H1 (cell line): ENCODE data around the gene ASPA. TPM values are rescaled to one million over a fixed set of nuclear protein-coding genes. Genes with fewer than 3 reads are reported as not detected.
"Not testable (repeated sequence)": the region's sequence is repeated elsewhere in the genome, so short reads cannot be mapped to it uniquely, and the experiment has no call there.

Experiments used
- CTCF ChIA-PET: fragments of 300-600 bp; sonication (Branson Sonifier 250); formaldehyde crosslinking; loops from one replicate; lab custom pipeline; 2021; ENCODE audit not compliant: partially characterized antibody; lab: Charles Lee
- POLR2A ChIA-PET: fragments of 300-600 bp; sonication (Branson Sonifier 250); formaldehyde crosslinking; loops from one replicate; lab custom pipeline; 2021; ENCODE audit warnings: inconsistent platforms; ENCODE audit not compliant: partially characterized antibody; lab: Charles Lee
- DNase-seq, 2 experiments: peaks; one replicate each; pipeline versions ENCODE4 v3.0.0 to v3.0.0-alpha.2; 2010 to 2022; ENCODE audit warnings: low spot score in 2 of 2, low read depth in 1 of 2, mixed read lengths in 1 of 2
- FAIRE-seq: peaks from 2 replicates; lab custom pipeline; 2011; peaks lifted over from hg19 to GRCh38; lab: Jason Lieb, UNC
- H2AFZ ChIP-seq: 2 replicates; pipeline ENCODE4 v1.8.1; 2012; ENCODE audit warnings: low read length, inconsistent platforms
- H2AK5ac ChIP-seq: 2 replicates; pipeline ENCODE4 v1.6.1; 2013; ENCODE audit warnings: low read depth, low read length
- H2BK120ac ChIP-seq: replicated peaks from 2 replicates; pipeline ENCODE3; 2013; ENCODE audit warnings: low read depth, low read length, inconsistent platforms
- H2BK12ac ChIP-seq: 2 replicates; pipeline ENCODE4 v1.6.1; 2013; ENCODE audit warnings: low read depth, low read length
- H2BK15ac ChIP-seq: 2 replicates; pipeline ENCODE4 v1.6.1; 2013; ENCODE audit warnings: low read length
- H2BK20ac ChIP-seq: 2 replicates; pipeline ENCODE4 v1.6.1; 2013; ENCODE audit warnings: low read length
- H2BK5ac ChIP-seq: 2 replicates; pipeline ENCODE4 v1.6.1; 2013; ENCODE audit warnings: low read depth, low read length
- H3K14ac ChIP-seq: 2 replicates; pipeline ENCODE4 v1.6.1; 2013; ENCODE audit warnings: inconsistent platforms; ENCODE audit not compliant: insufficient read length
- H3K18ac ChIP-seq: 2 replicates; pipeline ENCODE4 v1.6.1; 2013; ENCODE audit warnings: low read length; ENCODE audit errors: extremely low read depth
- H3K23ac ChIP-seq: 2 replicates; pipeline ENCODE4 v1.6.1; 2013; ENCODE audit warnings: inconsistent platforms; ENCODE audit not compliant: insufficient read length
- H3K23me2 ChIP-seq: 2 replicates; pipeline ENCODE4 v1.6.1; 2013; ENCODE audit warnings: low read depth, low read length
- H3K27ac ChIP-seq: 2 replicates; pipeline ENCODE4 v1.6.1; 2011; ENCODE audit warnings: low read depth, low read length, inconsistent platforms
- H3K27me3 ChIP-seq, 4 experiments: replicated peaks in 1 of 4; 1 replicate in 1 of 4; 2 replicates in 3 of 4; pipeline versions ENCODE4 v1.6.1 to v1.8.1; 2011 to 2013; ENCODE audit warnings: low read length in 3 of 4, mild to moderate bottlenecking in 3 of 4, inconsistent platforms in 2 of 4, mixed read lengths in 2 of 4, moderate library complexity in 1 of 4; ENCODE audit not compliant: control insufficient read depth in 3 of 4, insufficient read depth in 3 of 4; ENCODE audit errors: extremely low read depth in 1 of 4
- H3K36me3 ChIP-seq, 4 experiments: 2 replicates each; pipeline versions ENCODE4 v1.6.1 to v1.8.1; 2011 to 2013; ENCODE audit warnings: mild to moderate bottlenecking in 4 of 4, low read length in 3 of 4, moderate library complexity in 2 of 4, control low read depth in 1 of 4, inconsistent platforms in 1 of 4; ENCODE audit not compliant: insufficient read depth in 4 of 4, control insufficient read depth in 2 of 4
- H3K4ac ChIP-seq: replicated peaks from 2 replicates; pipeline ENCODE3; 2013; ENCODE audit warnings: low read length, low read depth, mixed read lengths, inconsistent platforms; ENCODE audit not compliant: insufficient read length
- H3K4me1 ChIP-seq, 4 experiments: replicated peaks in 1 of 4; 1 replicate in 1 of 4; 2 replicates in 3 of 4; pipeline versions ENCODE4 v1.6.1 to v1.8.1; 2011 to 2013; ENCODE audit warnings: low read length in 3 of 4, inconsistent platforms in 2 of 4, mixed read lengths in 1 of 4; ENCODE audit not compliant: insufficient read depth in 4 of 4, control insufficient read depth in 3 of 4
- H3K4me2 ChIP-seq, 2 experiments: 2 replicates each; pipeline versions ENCODE4 v1.6.1 to v1.8.1; 2011 to 2013; ENCODE audit warnings: low read depth in 2 of 2, low read length in 2 of 2, control low read depth in 1 of 2, inconsistent platforms in 1 of 2, mild to moderate bottlenecking in 1 of 2; ENCODE audit not compliant: insufficient read depth in 1 of 2
- H3K4me3 ChIP-seq, 4 experiments: fragments of 200-600, 300-600 bp in 1 of 4; sonication (generic), shearing (Covaris generic), sonication (Bioruptor Twin) in 1 of 4; 2 replicates each; pipeline versions ENCODE4 v1.5.1 to v1.8.1; 2011 to 2016; ENCODE audit warnings: low read length in 4 of 4, low read depth in 3 of 4, control low read depth in 2 of 4, inconsistent platforms in 2 of 4, mild to moderate bottlenecking in 2 of 4, mixed read lengths in 1 of 4, moderate library complexity in 1 of 4; ENCODE audit not compliant: insufficient read depth in 2 of 4; ENCODE audit errors: extremely low read depth in 1 of 4
- H3K56ac ChIP-seq: replicated peaks from 2 replicates; pipeline ENCODE3; 2013; ENCODE audit warnings: low read depth, mild to moderate bottlenecking, mixed read lengths, low read length, inconsistent platforms; ENCODE audit not compliant: insufficient read length
- H3K79me1 ChIP-seq: 2 replicates; pipeline ENCODE4 v1.6.1; 2013; ENCODE audit warnings: low read depth, low read length, control low read depth
- H3K79me2 ChIP-seq, 2 experiments: 2 replicates each; pipeline versions ENCODE4 v1.6.1 to v1.8.1; 2012 to 2013; ENCODE audit warnings: low read length in 2 of 2, mild to moderate bottlenecking in 2 of 2, inconsistent platforms in 1 of 2; ENCODE audit not compliant: insufficient read depth in 2 of 2, control insufficient read depth in 1 of 2
- H3K9ac ChIP-seq, 4 experiments: replicated peaks in 1 of 4; 1 replicate in 1 of 4; 2 replicates in 3 of 4; pipeline versions ENCODE4 v1.6.1 to v1.8.1; 2011 to 2013; ENCODE audit warnings: low read depth in 3 of 4, low read length in 3 of 4, control low read depth in 2 of 4, mild to moderate bottlenecking in 2 of 4, moderate library complexity in 2 of 4, inconsistent platforms in 1 of 4; ENCODE audit errors: extremely low read depth in 1 of 4
- H3K9me3 ChIP-seq, 2 experiments: 2 replicates each; pipeline versions ENCODE4 v1.6.1 to v1.8.1; 2012 to 2013; ENCODE audit warnings: mild to moderate bottlenecking in 2 of 2, moderate library complexity in 2 of 2, control low read depth in 1 of 2, inconsistent platforms in 1 of 2, low read depth in 1 of 2, low read length in 1 of 2, mixed read lengths in 1 of 2; ENCODE audit not compliant: insufficient read depth in 2 of 2
- H4K20me1 ChIP-seq, 2 experiments: replicated peaks in 1 of 2; 2 replicates each; pipeline versions ENCODE3 to v1.8.1; 2011 to 2013; ENCODE audit warnings: inconsistent platforms in 2 of 2, low read length in 2 of 2, mild to moderate bottlenecking in 1 of 2; ENCODE audit not compliant: insufficient read depth in 2 of 2, control insufficient read depth in 1 of 2
- H4K5ac ChIP-seq: 2 replicates; pipeline ENCODE4 v1.6.1; 2013; ENCODE audit warnings: low read length, low read depth, mixed read lengths, inconsistent platforms; ENCODE audit not compliant: insufficient read length
- H4K8ac ChIP-seq: 2 replicates; pipeline ENCODE4 v1.8.0; 2013; ENCODE audit warnings: mild to moderate bottlenecking, moderate library complexity, low read length, inconsistent platforms; ENCODE audit not compliant: insufficient read depth; ENCODE audit errors: extremely low read depth
- H4K91ac ChIP-seq: replicated peaks from 2 replicates; pipeline ENCODE3; 2013; ENCODE audit warnings: low read length, mixed read lengths, inconsistent platforms; ENCODE audit not compliant: insufficient read length
- WGBS, 2 experiments: shearing (Covaris generic) in 1 of 2; methylation state at CpG; one replicate each; pipeline versions ENCODE4 v1.1.6 to v1.1.7; 2013 to 2015; ENCODE audit warnings: low lambda C conversion rate in 2 of 2, mixed read lengths in 2 of 2, inconsistent platforms in 1 of 2, low coverage in 1 of 2, missing lambda C conversion rate in 1 of 2; ENCODE audit not compliant: insufficient replicate concordance in 2 of 2, insufficient coverage in 1 of 2, insufficient read length in 1 of 2; ENCODE audit errors: extremely low coverage in 1 of 2, missing lambda C conversion rate in 1 of 2; 5-methylcytosine and 5-hydroxymethylcytosine counted together
- polyA plus RNA-seq, 7 experiments: library from polyadenylated mRNA; depleted of rRNA in 3 of 7; stranded (reverse) in 5 of 7; unstranded in 2 of 7; fragments of >200 nt in 5 of 7; fragments of 200-250 nt in 2 of 7; gene quantifications; 1 replicate in 5 of 7; 2 replicates in 1 of 7; 4 replicates in 1 of 7; pipeline versions ENCODE4 v1.2.1 to v1.2.3, GENCODE V29; 2011 to 2013; ENCODE audit warnings: missing spikeins in 2 of 7, mixed read lengths in 2 of 7
- total RNA-seq: library from RNA; stranded (reverse); fragmentation: NEBNext Ultra II Directional; extraction: Animal tissue kit (Norgen Biotek cat#: 25700); gene quantifications from 2 replicates; pipeline ENCODE4 v1.2.1, GENCODE V29; 2021

Gene ASPA
- total and polyA plus RNA-seq, 2 of the 8 experiments (the other 6 are each of a cell fraction or from before 2014, with no cell fraction given) = 0.03 TPM; not detected in 1

GRCh38 chr17:3514167-3514566 lies 38.4 kb downstream of the ASPA start:
- H2BK12ac ChIP-seq, H2BK120ac ChIP-seq, DNase-seq, H2AFZ ChIP-seq, H3K18ac ChIP-seq, H3K14ac ChIP-seq, H3K23me2 ChIP-seq, H2BK5ac ChIP-seq, H3K4me2 ChIP-seq, H3K27me3 ChIP-seq, H3K27ac ChIP-seq, H3K79me1 ChIP-seq, H3K9me3 ChIP-seq, H3K56ac ChIP-seq, H2AK5ac ChIP-seq, H2BK15ac ChIP-seq, H4K20me1 ChIP-seq, H4K8ac ChIP-seq, H3K79me2 ChIP-seq, FAIRE-seq, H3K4me3 ChIP-seq, POLR2A ChIA-PET, H4K5ac ChIP-seq, H3K36me3 ChIP-seq, CTCF ChIA-PET, H2BK20ac ChIP-seq, H3K9ac ChIP-seq, H3K23ac ChIP-seq: not testable (repeated sequence)
- WGBS, 2 experiments = 98% methylated on average over 10 of the region's 11 CpGs; no CpG with 5 or more reads in 1 of the 2 experiments
- Histone ChIP-seq H4K91ac (peak overlapping the region; percentile 17), H3K4ac (peak overlapping the region; percentile 61), H3K4me1 (peaks cover 9 to 22% (median 14%) of the 10 kb centered on the region in 4 experiments)
